ENCODE results near the gene SLC25A42.

SLC25A42 gene

DNA sequence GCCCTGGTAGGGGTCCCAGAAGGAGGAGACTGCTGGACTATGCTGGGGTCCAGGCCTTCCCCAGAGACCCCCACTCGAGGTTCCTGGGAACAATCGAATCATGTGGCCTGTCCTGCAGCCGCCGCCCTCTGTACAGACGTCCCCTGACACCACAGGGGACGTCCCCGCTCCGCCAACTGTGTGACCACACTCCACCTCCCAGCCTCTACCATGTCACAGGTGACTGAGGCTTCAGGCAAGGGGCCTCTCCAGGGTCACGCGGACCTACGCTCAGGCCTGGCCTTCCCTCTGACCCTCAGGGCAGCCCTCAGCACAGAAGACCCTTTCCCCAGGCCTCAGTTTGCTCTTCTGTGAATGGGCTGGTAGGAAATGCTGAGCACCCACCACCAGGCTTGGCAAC lies 87.6 kb downstream of the SLC25A42 start:
- DNase-seq = peak; percentile 55
- Mint-ChIP-seq H3K4me1 (peaks cover 25 to 62% of the 10 kb centered on the region in 2 donors), H3K9me3 (peaks cover 9 to 12% of the 10 kb centered on the region in 2 donors), H3K36me3 (peaks cover 27 to 33% of the 10 kb centered on the region in 2 donors), H3K4me3 (peak overlapping the region in 1 of 2 donors; percentile 28), H3K27ac (peak overlapping the region; percentile 69), H3K27me3 (no peaks in the 10 kb centered on the region)
- peak; percentile 94 to 97 for ATAC-seq (replicated peaks)

DNA sequence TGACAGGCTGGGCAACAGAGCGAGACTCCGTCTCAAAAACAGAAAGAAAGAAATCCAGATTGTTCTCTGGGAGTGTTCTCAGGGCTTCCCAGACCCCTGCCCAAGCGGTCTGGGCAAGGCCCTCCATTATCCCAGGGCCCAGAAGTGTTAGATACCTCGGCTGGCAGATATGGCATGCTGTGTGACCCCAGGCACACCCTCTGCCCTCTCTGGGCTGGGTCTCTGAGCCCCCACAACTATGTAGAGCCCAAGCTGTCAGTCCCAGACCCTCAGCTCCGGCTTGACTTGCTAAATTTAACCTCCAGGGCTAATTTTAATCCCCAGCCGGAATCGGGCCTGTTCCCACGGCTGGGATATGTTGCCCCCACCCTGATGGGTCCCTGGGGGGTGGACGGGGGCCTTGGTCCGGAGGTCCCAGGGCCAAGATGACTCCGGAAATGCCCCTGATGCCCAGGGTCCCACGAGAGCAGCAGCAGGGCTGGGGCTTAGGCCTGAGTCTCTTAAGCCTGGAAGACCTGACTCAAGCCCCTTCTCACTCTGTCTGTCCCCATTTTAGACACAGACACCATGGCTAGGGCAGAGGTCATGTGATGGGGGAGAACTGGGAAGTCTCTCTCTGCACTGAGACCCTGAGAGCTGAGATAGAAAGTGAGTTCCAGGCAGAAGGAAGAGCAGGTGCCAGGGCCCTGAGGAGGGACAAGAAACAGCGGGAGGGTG lies 89.0 kb downstream of the SLC25A42 start:
- DNase-seq (no peak), ATAC-seq (replicated peaks) (no peak)
- Mint-ChIP-seq H3K27ac (no peak overlapping the region), H3K27me3 (no peaks in the 10 kb centered on the region), H3K9me3 (peaks cover 9% of the 10 kb centered on the region in 2 donors), H3K4me1 (peaks cover 28 to 66% of the 10 kb centered on the region in 2 donors), H3K4me3 (no peak overlapping the region), H3K36me3 (peaks cover 21 to 28% of the 10 kb centered on the region in 2 donors)

- no peaks in the 10 kb centered on the region for H3K27me3 Mint-ChIP-seq
- H3K4me1 Mint-ChIP-seq = peaks cover 33 to 73% of the 10 kb centered on the region in 2 donors
- H3K9me3 Mint-ChIP-seq = peaks cover 9% of the 10 kb centered on the region in 2 donors
- peak overlapping the region in 1 of 2 donors; percentile 51 for H3K4me3 Mint-ChIP-seq
- DNase-seq (no peak), ATAC-seq (replicated peaks) (no peak)
- peaks cover 19% of the 10 kb centered on the region in 2 donors for H3K36me3 Mint-ChIP-seq
- peak overlapping the region; percentile 48 for H3K27ac Mint-ChIP-seq
Observed at GRCh38 chr19:19154768-19155494, 91.1 kb downstream of the SLC25A42 start.

GRCh38 chr19:19155495-19156219 lies 91.9 kb downstream of the SLC25A42 start:
- Mint-ChIP-seq H3K4me1 (peaks cover 31 to 73% of the 10 kb centered on the region in 2 donors), H3K27ac (peak overlapping the region; percentile 48), H3K9me3 (peaks cover 9% of the 10 kb centered on the region in 2 donors), H3K36me3 (peaks cover 19% of the 10 kb centered on the region in 2 donors), H3K4me3 (peak overlapping the region in 1 of 2 donors; percentile 33), H3K27me3 (no peaks in the 10 kb centered on the region)
- peak; percentile 33 for DNase-seq
- ATAC-seq (replicated peaks) = peak; percentile 37 to 64

- peak in 1 of 2 donors; percentile 24 for ATAC-seq (replicated peaks)
- Mint-ChIP-seq H3K4me1 (peaks cover 25 to 62% of the 10 kb centered on the region in 2 donors), H3K27me3 (no peaks in the 10 kb centered on the region), H3K9me3 (peaks cover 9% of the 10 kb centered on the region in 2 donors), H3K27ac (no peak overlapping the region), H3K36me3 (peaks cover 19% of the 10 kb centered on the region in 2 donors), H3K4me3 (no peak overlapping the region)
- DNase-seq = no peak
Observed at GRCh38 chr19:19157808-19158207, 94.0 kb downstream of the SLC25A42 start.

DNA sequence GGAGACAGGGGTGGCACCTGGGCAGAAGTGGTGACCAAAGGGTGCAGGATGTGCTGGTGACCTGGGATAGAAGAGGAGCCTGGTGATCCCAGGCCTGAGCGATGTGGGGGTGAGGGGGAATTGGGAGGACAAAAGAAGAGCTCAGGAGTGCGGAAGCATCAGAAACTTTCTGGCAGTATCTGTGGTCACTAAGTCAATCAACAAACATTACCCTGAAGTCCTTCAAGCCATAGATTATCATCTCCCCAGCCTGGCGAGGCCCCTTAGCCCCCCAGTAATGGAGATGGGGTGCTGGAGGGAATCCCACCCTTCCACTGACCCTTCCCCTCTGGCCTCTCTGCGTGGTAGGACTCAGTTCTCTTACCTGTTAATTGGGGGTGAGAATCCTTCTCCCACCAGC lies 95.7 kb downstream of the SLC25A42 start:
- Mint-ChIP-seq H3K27ac (peak overlapping the region; percentile 83), H3K4me1 (peaks cover 23 to 54% of the 10 kb centered on the region in 2 donors), H3K36me3 (peaks cover 16 to 19% of the 10 kb centered on the region in 2 donors), H3K4me3 (peak overlapping the region; percentile 25 to 30), H3K27me3 (no peaks in the 10 kb centered on the region), H3K9me3 (peaks cover 9% of the 10 kb centered on the region in 2 donors)
- ATAC-seq (replicated peaks) (no peak), DNase-seq (no peak)

DNA sequence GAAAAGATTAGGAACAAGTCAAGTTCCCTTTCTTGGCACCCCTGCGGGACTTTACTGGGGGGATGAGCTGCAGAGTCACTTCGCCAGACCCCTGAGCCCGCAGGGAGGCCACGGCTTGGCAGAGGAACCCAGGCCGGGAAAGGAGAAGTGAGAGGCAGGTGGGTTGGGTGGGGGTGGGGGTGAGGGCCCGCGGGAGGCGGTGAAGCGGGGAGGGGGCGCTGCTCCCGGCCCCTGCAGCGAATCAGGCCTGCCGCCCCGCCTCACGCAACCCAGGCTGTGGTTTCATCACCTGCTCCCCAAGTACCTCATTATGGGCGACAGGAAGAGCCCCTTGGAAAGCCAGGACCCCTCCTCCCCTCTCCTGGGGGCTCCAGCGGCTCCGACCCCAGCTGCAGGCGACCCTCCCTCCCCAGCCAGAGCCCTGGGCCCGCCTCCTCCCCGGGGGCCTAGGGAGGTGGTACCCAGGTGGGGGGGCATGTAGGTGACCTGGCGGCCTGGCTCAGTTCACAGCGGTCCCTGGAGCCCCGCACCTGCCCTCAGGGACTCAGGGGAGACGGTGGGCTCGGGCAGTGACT lies 96.8 kb downstream of the SLC25A42 start:
- ATAC-seq (replicated peaks) = peak; percentile 84 to 85
- peaks cover 4% of the 10 kb centered on the region in 2 donors for H3K9me3 Mint-ChIP-seq

GRCh38 chr19:19162495-19162894 lies 98.7 kb downstream of the SLC25A42 start:
- Mint-ChIP-seq H3K27ac (no peak overlapping the region), H3K4me1 (peaks cover 13 to 33% of the 10 kb centered on the region in 2 donors), H3K9me3 (no peaks in the 10 kb centered on the region), H3K27me3 (no peaks in the 10 kb centered on the region), H3K4me3 (no peak overlapping the region), H3K36me3 (peaks cover 9 to 11% of the 10 kb centered on the region in 2 donors)
- ATAC-seq (replicated peaks) (no peak), DNase-seq (no peak)

More for the DNA sequence above, 96.8 kb downstream of the SLC25A42 start:
- Mint-ChIP-seq H3K27me3 (no peaks in the 10 kb centered on the region), H3K4me1 (peaks cover 20 to 44% of the 10 kb centered on the region in 2 donors), H3K36me3 (peaks cover 16 to 20% of the 10 kb centered on the region in 2 donors), H3K27ac (peak overlapping the region; percentile 51), H3K4me3 (peak overlapping the region; percentile 20 to 29)
- DNase-seq = peak; percentile 69
